ENCODE measurements around the gene LRIG1.
A peak's percentile ranks its signal among the peaks of the same experiment; 100 is the strongest.

LRIG1 gene

GRCh38 chr3:66416556-66417304 lies 84.1 kb downstream of the LRIG1 start:
- DNase-seq = no peak

- DNase-seq = no peak
Observed at GRCh38 chr3:66415867-66416428, 84.9 kb downstream of the LRIG1 start.

DNA sequence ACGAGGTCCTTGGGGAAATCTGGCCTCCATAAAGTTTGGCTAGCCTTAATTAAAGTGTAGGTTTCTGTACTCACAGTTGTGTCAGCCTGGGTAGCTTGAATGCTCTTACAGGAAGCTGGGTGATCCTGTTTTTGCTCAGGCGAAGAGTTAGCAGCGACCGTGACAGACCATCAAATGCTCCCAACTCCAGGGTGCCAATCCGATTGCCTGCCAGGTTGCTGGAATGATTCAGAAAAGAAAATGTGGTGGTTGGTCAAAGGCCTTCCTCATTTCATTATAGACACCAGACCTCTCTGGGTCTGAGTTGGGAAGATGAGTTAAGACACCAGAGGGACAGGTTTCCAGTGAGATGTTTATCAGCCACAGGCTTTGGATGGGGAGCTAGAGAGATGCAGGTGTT lies 86.0 kb downstream of the LRIG1 start:
- no peak for DNase-seq

DNA sequence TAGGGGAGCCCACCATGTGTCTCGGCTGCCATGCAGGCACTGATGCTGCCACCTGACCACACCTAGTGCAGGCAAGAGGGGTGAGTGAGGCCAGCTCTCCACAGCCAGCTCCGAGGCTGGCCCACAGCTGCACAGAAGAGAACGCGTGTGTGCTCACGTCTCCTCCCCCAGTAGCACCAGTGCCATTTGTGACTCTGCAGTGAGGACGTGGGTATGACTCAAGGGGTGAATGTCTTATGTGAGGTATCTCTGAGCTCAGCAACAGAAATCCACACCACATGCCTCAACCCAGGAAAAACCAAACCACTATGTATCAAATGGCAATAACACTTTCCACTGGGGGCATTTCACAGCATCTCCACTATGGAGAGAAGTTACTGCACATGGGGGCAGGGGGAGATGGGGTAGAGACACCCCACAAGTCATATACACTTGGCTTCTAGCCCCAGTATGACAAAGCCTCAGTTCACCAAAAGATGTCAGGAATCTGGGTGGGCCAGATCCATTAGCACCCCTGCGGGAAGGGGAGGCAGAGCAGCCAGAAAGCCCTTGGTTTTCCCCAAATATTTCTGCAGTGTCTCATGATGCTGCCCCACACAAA lies 87.6 kb downstream of the LRIG1 start:
- DNase-seq = no peak

DNA sequence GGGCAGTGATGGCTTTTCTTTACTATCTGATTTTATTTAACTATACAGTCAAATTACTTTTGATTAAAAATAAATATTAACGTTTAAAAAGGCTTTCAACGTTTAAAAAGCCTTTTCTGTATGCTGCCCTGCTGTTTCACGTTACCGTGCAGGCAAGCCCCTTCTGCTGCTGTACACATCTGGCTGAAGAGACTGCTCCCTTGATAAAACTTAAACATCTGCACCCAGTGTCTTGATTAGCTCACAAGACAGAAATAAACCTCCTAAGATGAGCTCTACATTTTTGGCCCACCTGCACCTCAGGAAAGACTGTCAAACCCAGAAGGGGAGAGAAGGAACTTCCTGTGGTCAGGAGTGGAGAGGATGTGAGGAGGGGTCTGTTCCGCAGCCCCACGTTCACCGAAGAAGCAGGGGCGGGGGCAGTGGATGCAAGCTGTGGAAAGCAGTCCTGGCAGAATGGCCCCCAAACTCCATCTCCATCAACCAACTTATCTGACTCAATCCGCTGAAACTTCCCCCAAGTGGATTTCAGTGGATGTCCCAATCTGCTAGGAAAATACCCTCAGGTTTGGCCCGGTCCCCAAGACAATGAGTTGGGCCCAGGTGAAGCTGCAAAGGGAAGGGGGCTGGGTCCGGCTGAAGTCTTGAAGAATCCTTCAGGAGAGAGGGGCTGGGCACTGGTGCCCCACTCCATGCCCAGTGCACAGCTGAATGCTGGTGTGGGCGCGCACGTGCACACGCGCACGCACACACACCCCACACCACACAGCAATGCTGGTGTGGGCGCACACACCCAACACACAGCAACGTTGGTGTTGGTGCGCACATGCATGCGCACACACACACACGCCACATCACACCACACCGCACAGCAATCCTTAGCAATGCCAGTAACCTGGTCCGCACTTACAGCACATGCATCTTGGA lies 88.6 kb downstream of the LRIG1 start:
- DNase-seq = no peak

GRCh38 chr3:66411474-66411873 lies 89.3 kb downstream of the LRIG1 start:
- DNase-seq = no peak

GRCh38 chr3:66410976-66411375 lies 89.8 kb downstream of the LRIG1 start:
- no peak for DNase-seq

DNA sequence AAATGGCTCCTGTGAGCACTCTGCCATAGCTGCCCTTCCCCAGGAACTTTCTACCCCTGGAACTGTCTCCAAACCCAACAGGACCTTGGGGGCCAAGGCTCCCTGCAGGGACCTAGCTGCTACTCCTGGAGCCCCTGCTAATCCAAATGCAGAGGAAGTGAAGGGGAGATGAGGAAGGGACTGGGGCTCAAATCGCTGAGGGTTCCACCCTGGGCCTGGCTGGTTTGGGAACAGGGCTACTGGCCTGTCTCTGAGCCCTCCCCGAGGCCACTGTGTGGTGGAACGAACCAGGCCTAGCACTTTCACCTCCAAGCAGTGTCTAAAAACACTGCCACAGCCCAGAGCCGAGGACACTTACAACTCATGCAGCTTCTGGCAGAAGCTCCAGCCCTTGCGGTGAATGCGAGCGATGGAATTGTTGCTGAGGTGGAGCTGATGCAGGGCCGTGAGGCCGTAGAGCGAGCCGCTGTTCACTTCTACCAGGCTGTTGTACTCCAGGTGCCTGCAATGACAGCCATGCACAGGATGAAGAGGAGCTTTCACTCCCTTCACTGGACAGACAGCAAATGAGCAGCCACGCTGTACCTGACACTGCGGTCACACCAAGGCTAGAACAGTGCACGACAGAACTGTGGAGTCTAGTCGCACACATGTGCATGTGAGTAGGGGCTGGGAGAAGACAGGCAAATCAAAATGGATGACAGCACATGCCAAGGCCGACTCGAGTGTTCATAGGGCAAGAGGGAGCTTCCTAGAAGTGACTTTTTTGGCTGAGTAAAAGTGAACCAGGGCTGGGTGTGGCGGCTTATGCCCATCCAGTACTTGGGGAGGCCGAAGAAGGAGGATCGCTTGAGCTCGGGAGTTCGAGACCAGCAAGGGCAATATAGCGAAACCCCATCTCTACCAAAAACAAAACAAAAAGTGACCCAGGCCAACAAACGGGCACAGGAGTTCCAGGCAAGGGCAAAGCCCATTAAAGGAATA lies 90.8 kb downstream of the LRIG1 start:
- no peak for DNase-seq

GRCh38 chr3:66407611-66408218 lies 93.1 kb downstream of the LRIG1 start:
- peak; percentile 74 for DNase-seq

DNA sequence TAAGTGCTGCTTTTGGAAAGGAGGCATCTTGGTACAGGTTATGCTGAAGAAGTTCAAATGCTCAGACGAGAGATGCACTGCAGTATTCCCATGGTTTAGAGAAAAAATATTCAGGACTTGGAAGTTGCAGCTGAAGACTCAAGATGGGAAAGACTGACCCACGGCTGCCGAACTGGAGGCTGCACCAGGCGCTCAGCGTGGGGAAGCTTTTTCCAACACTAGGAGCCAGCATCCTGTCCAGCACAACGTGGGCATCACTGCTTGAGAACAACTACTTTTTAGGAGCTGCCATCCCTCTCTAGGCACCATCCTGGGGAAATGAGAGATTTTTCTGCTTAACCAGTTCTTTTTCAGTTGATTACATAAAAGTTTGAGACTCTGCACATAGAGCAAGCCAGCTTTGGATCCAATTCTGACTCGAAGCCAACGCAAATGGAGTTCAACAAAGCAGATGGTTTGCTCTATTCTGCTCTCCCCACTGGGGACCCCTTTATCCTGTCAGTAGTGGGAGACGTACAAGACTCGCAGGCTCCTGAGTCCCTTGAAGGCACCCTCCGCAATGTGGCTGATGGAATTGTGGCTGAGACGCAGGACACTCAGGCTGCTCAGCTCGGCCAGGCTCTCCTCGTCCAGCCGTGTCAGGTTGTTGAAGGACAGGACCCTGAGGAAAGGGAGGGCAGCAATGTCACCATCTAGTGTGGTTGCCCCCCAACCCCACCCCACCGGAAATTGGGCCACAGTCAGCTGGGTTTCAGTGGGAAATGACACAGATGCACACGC lies 93.8 kb downstream of the LRIG1 start:
- DNase-seq = no peak

DNA sequence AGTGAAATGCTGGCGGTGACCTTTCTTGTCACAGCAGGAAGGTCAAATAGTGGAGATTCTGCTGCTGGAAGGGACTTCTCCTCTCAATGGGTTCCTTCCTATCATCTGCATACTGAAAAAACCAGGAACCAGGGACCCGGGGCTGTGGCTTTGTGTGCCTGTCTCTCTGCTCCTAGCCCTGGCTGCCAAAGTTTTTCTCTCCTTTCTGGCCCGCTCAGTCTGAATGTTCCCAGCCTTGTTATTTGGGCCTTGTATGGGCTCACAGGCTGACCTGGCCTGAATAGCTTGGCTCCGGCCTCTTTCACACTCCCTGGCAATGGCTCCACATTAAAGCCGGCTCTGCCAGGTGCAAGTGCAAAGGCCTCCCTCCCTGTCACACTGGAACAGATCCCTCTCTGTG lies 94.7 kb downstream of the LRIG1 start:
- DNase-seq = no peak

GRCh38 chr3:66405701-66406091 lies 95.1 kb downstream of the LRIG1 start:
- no peak for DNase-seq

- no peak for DNase-seq
Observed at GRCh38 chr3:66404903-66405700, 95.7 kb downstream of the LRIG1 start.

- DNase-seq = no peak
Observed at GRCh38 chr3:66404197-66404596, 96.6 kb downstream of the LRIG1 start.

DNA sequence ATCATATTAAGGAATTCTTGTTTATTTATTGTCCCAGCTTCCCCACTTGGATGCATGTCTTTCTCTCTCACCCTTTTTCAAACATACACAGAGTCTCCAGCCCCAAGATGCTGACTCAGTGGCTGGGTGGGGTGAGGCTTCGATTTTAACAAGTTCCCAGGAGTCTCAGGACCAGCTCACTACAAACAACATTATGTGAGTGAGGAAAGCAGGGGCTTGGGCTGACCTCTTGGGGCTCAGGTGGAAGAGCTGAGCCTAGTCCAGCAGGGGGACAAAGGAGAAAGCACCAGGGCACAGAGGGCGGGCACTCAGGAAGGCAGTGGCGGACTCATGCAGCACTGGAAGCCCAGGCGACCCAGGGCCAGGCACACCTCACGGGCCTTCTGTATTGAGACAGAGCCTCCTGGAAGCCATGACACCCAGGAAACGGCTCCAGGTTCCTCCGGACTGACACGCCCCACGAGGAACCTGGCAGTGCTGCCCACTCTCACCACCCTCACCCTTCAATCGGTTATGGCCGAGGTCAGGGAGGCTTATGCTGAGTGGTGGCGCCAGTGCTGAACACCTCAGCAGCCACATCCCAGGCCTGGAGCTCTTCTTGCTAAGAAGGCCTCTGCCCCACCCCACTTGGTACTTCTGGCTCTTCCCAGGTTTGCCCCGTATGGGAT lies 97.4 kb downstream of the LRIG1 start:
- DNase-seq = no peak

GRCh38 chr3:66402596-66403290 lies 98.1 kb downstream of the LRIG1 start:
- no peak for DNase-seq

GRCh38 chr3:66401675-66402491 lies 98.9 kb downstream of the LRIG1 start:
- no peak for DNase-seq

GRCh38 chr3:66401157-66401550 lies 99.7 kb downstream of the LRIG1 start:
- no peak for DNase-seq

All from effector CD4-positive, alpha-beta T cell (primary cell).